Stimulated activated CD4-positive, alpha-beta T cell treated with anti-CD3 and anti-CD28 coated beads, Interleukin-4, amount 100 ng/mL, for 24 hours (primary cell): ENCODE data around the gene MXI1.
A peak's percentile ranks its signal among the peaks of the same experiment; 100 is the strongest.
"Not testable (repeated sequence)": the region's sequence is repeated elsewhere in the genome, so short reads cannot be mapped to it uniquely, and the experiment has no call there.

Experiments
- DNase-seq: peaks from one replicate; pipeline ENCODE4 v3.0.0-alpha.2; 2020

Gene MXI1

GRCh38 chr10:110244550-110244949, 37.1 kb downstream of the MXI1 start:
- DNase-seq: no peak

- DNase-seq: not testable (repeated sequence)
These were observed 40.4 kb downstream of the MXI1 start for GRCh38 chr10:110247833-110248232.

GRCh38 chr10:110249489-110249888, 42.1 kb downstream of the MXI1 start:
- DNase-seq: not testable (repeated sequence)

GRCh38 chr10:110251392-110251791, 44.0 kb downstream of the MXI1 start:
- DNase-seq: not testable (repeated sequence)

GRCh38 chr10:110252151-110252550, 44.7 kb downstream of the MXI1 start:
- DNase-seq: no peak

- DNase-seq: no peak
These were observed 47.1 kb downstream of the MXI1 start for GRCh38 chr10:110254467-110254866.

- no peak for DNase-seq
These were observed 51.1 kb downstream of the MXI1 start for GRCh38 chr10:110258542-110258941.

GRCh38 chr10:110259317-110259716, 51.9 kb downstream of the MXI1 start:
- DNase-seq: no peak

- DNase-seq: no peak
These were observed 53.5 kb downstream of the MXI1 start for GRCh38 chr10:110260746-110261477.

- DNase-seq: no peak
These were observed 55.8 kb downstream of the MXI1 start for GRCh38 chr10:110263164-110263563.

GRCh38 chr10:110265573-110266193, 58.3 kb downstream of the MXI1 start:
- no peak for DNase-seq

- no peak for DNase-seq
These were observed 59.9 kb downstream of the MXI1 start for GRCh38 chr10:110267276-110267675.

- DNase-seq: no peak
These were observed 61.0 kb downstream of the MXI1 start for GRCh38 chr10:110268442-110268841.

- no peak for DNase-seq
These were observed 61.6 kb downstream of the MXI1 start for GRCh38 chr10:110268971-110269370.

GRCh38 chr10:110269374-110270318, 62.2 kb downstream of the MXI1 start:
- peak; percentile 24 for DNase-seq

- DNase-seq: not testable (repeated sequence)
These were observed 65.6 kb downstream of the MXI1 start for GRCh38 chr10:110272995-110273394.

- peak; percentile 51 for DNase-seq
These were observed 66.1 kb downstream of the MXI1 start for GRCh38 chr10:110273474-110273873.

GRCh38 chr10:110274072-110274627, 66.7 kb downstream of the MXI1 start:
- no peak for DNase-seq

- no peak for DNase-seq
These were observed 67.2 kb downstream of the MXI1 start for GRCh38 chr10:110274647-110275046.

GRCh38 chr10:110275128-110275729, 67.8 kb downstream of the MXI1 start:
- DNase-seq: no peak

GRCh38 chr10:110276603-110277002, 69.2 kb downstream of the MXI1 start:
- no peak for DNase-seq

- DNase-seq: no peak
These were observed 70.2 kb downstream of the MXI1 start for GRCh38 chr10:110277591-110277990.
